ENCODE measurements around the gene ALPL. TPM values are rescaled to one million over a fixed set of nuclear protein-coding genes. Genes with fewer than 3 reads are reported as not detected.

ALPL gene
- total and polyA plus RNA-seq, 9 donors = 1.2 to 4.7 (median 3.4) TPM

- no peak overlapping the region for H3K4me3 ChIP-seq (ENCODE audit: low read length)
- peaks cover 4% of the 10 kb centered on the region for H3K4me1 ChIP-seq (ENCODE audit: control insufficient read depth, insufficient read depth, low read length)
- no peaks in the 10 kb centered on the region for H3K9me3 ChIP-seq (replicated peaks; ENCODE audit: control insufficient read depth, low read depth, low read length)
- WGBS (ENCODE audit: insufficient coverage) = 65% methylated on average over 15 of the region's 19 CpGs
- H3K36me3 ChIP-seq (ENCODE audit: control insufficient read depth, insufficient read depth, low read length) = no peaks in the 10 kb centered on the region
- no peak for DNase-seq
- H3K27me3 ChIP-seq (ENCODE audit: control insufficient read depth, insufficient read depth, low read length) = peaks cover 4% of the 10 kb centered on the region
- no peak overlapping the region for H3K27ac ChIP-seq (ENCODE audit: low read length)
Measured at GRCh38 chr1:21613072-21613867, 104.0 kb downstream of the ALPL start.

- no peak for DNase-seq
- peaks cover 9% of the 10 kb centered on the region for H3K27me3 ChIP-seq (ENCODE audit: control insufficient read depth, insufficient read depth, low read length)
- no peak overlapping the region for H3K4me3 ChIP-seq (ENCODE audit: low read length)
- 85% methylated on average over 9 of the region's 11 CpGs for WGBS (ENCODE audit: insufficient coverage)
- peaks cover 16% of the 10 kb centered on the region for H3K4me1 ChIP-seq (ENCODE audit: control insufficient read depth, insufficient read depth, low read length)
- no peaks in the 10 kb centered on the region for H3K9me3 ChIP-seq (replicated peaks; ENCODE audit: control insufficient read depth, low read depth, low read length)
- no peaks in the 10 kb centered on the region for H3K36me3 ChIP-seq (ENCODE audit: control insufficient read depth, insufficient read depth, low read length)
- no peak overlapping the region for H3K27ac ChIP-seq (ENCODE audit: low read length)
Measured at GRCh38 chr1:21614419-21615115, 105.3 kb downstream of the ALPL start.

GRCh38 chr1:21616372-21616771 is 107.1 kb downstream of the ALPL start:
- WGBS (ENCODE audit: insufficient coverage) = 44% methylated on average over 4 of the region's 8 CpGs

GRCh38 chr1:21617126-21617738 is 108.0 kb downstream of the ALPL start:
- Histone ChIP-seq H3K9me3 (replicated peaks; ENCODE audit: control insufficient read depth, low read depth, low read length) (no peaks in the 10 kb centered on the region), H3K36me3 (ENCODE audit: control insufficient read depth, insufficient read depth, low read length) (no peaks in the 10 kb centered on the region), H3K27ac (ENCODE audit: low read length) (no peak overlapping the region), H3K27me3 (ENCODE audit: control insufficient read depth, insufficient read depth, low read length) (peaks cover 29% of the 10 kb centered on the region), H3K4me3 (ENCODE audit: low read length) (no peak overlapping the region), H3K4me1 (ENCODE audit: control insufficient read depth, insufficient read depth, low read length) (peaks cover 40% of the 10 kb centered on the region)
- DNase-seq = no peak
- 92% methylated on average over 6 of the region's 16 CpGs for WGBS (ENCODE audit: insufficient coverage)

More at GRCh38 chr1:21616372-21616771, 107.1 kb downstream of the ALPL start:
- Histone ChIP-seq H3K36me3 (ENCODE audit: control insufficient read depth, insufficient read depth, low read length) (no peaks in the 10 kb centered on the region), H3K27me3 (ENCODE audit: control insufficient read depth, insufficient read depth, low read length) (peaks cover 22% of the 10 kb centered on the region), H3K27ac (ENCODE audit: low read length) (no peak overlapping the region), H3K9me3 (replicated peaks; ENCODE audit: control insufficient read depth, low read depth, low read length) (no peaks in the 10 kb centered on the region), H3K4me1 (ENCODE audit: control insufficient read depth, insufficient read depth, low read length) (peaks cover 33% of the 10 kb centered on the region), H3K4me3 (ENCODE audit: low read length) (no peak overlapping the region)
- no peak for DNase-seq

GRCh38 chr1:21618059-21618458 is 108.8 kb downstream of the ALPL start:
- no peak overlapping the region for H3K4me3 ChIP-seq (ENCODE audit: low read length)
- WGBS (ENCODE audit: insufficient coverage) = 53% methylated on average over 7 of the region's 7 CpGs
- no peak for DNase-seq
- no peaks in the 10 kb centered on the region for H3K36me3 ChIP-seq (ENCODE audit: control insufficient read depth, insufficient read depth, low read length)
- H3K27me3 ChIP-seq (ENCODE audit: control insufficient read depth, insufficient read depth, low read length) = peaks cover 32% of the 10 kb centered on the region
- peaks cover 45% of the 10 kb centered on the region for H3K4me1 ChIP-seq (ENCODE audit: control insufficient read depth, insufficient read depth, low read length)
- no peaks in the 10 kb centered on the region for H3K9me3 ChIP-seq (replicated peaks; ENCODE audit: control insufficient read depth, low read depth, low read length)
- no peak overlapping the region for H3K27ac ChIP-seq (ENCODE audit: low read length)

GRCh38 chr1:21618561-21619374 is 109.5 kb downstream of the ALPL start:
- H3K4me1 ChIP-seq (ENCODE audit: control insufficient read depth, insufficient read depth, low read length) = peaks cover 53% of the 10 kb centered on the region
- peak; percentile 72 for DNase-seq
- 7% methylated on average over 15 of the region's 22 CpGs for WGBS (ENCODE audit: insufficient coverage)
- peaks cover 35% of the 10 kb centered on the region for H3K27me3 ChIP-seq (ENCODE audit: control insufficient read depth, insufficient read depth, low read length)
- H3K36me3 ChIP-seq (ENCODE audit: control insufficient read depth, insufficient read depth, low read length) = no peaks in the 10 kb centered on the region
- no peak overlapping the region for H3K27ac ChIP-seq (ENCODE audit: low read length)
- H3K9me3 ChIP-seq (replicated peaks; ENCODE audit: control insufficient read depth, low read depth, low read length) = no peaks in the 10 kb centered on the region
- no peak overlapping the region for H3K4me3 ChIP-seq (ENCODE audit: low read length)

- H3K27ac ChIP-seq (ENCODE audit: low read length) = no peak overlapping the region
- peaks cover 59% of the 10 kb centered on the region for H3K4me1 ChIP-seq (ENCODE audit: control insufficient read depth, insufficient read depth, low read length)
- 17% methylated on average over 1 of the region's 7 CpGs for WGBS (ENCODE audit: insufficient coverage)
- H3K27me3 ChIP-seq (ENCODE audit: control insufficient read depth, insufficient read depth, low read length) = peaks cover 35% of the 10 kb centered on the region
- DNase-seq = no peak
- no peaks in the 10 kb centered on the region for H3K36me3 ChIP-seq (ENCODE audit: control insufficient read depth, insufficient read depth, low read length)
- no peaks in the 10 kb centered on the region for H3K9me3 ChIP-seq (replicated peaks; ENCODE audit: control insufficient read depth, low read depth, low read length)
- H3K4me3 ChIP-seq (ENCODE audit: low read length) = no peak overlapping the region
Measured at GRCh38 chr1:21619375-21619947, 110.2 kb downstream of the ALPL start.

- peaks cover 35% of the 10 kb centered on the region for H3K27me3 ChIP-seq (ENCODE audit: control insufficient read depth, insufficient read depth, low read length)
- H3K27ac ChIP-seq (ENCODE audit: low read length) = no peak overlapping the region
- DNase-seq = no peak
- no peaks in the 10 kb centered on the region for H3K36me3 ChIP-seq (ENCODE audit: control insufficient read depth, insufficient read depth, low read length)
- H3K4me3 ChIP-seq (ENCODE audit: low read length) = no peak overlapping the region
- peaks cover 65% of the 10 kb centered on the region for H3K4me1 ChIP-seq (ENCODE audit: control insufficient read depth, insufficient read depth, low read length)
- H3K9me3 ChIP-seq (replicated peaks; ENCODE audit: control insufficient read depth, low read depth, low read length) = no peaks in the 10 kb centered on the region
- 40% methylated on average over 3 of the region's 12 CpGs for WGBS (ENCODE audit: insufficient coverage)
Measured at GRCh38 chr1:21620011-21620410, 110.8 kb downstream of the ALPL start.

GRCh38 chr1:21620496-21620895 is 111.3 kb downstream of the ALPL start:
- 16% methylated on average over 15 of the region's 16 CpGs for WGBS (ENCODE audit: insufficient coverage)
- H3K4me3 ChIP-seq (ENCODE audit: low read length) = no peak overlapping the region
- DNase-seq = peak; percentile 59
- no peaks in the 10 kb centered on the region for H3K9me3 ChIP-seq (replicated peaks; ENCODE audit: control insufficient read depth, low read depth, low read length)
- no peak overlapping the region for H3K27ac ChIP-seq (ENCODE audit: low read length)
- no peaks in the 10 kb centered on the region for H3K36me3 ChIP-seq (ENCODE audit: control insufficient read depth, insufficient read depth, low read length)
- H3K4me1 ChIP-seq (ENCODE audit: control insufficient read depth, insufficient read depth, low read length) = peaks cover 67% of the 10 kb centered on the region
- H3K27me3 ChIP-seq (ENCODE audit: control insufficient read depth, insufficient read depth, low read length) = peaks cover 35% of the 10 kb centered on the region
